Loucy (cell line): Measurements from ENCODE around the gene EXTL1.

Experiments
- H2AFZ ChIP-seq: fragments of 200-600 bp; sonication (generic); 2 replicates; pipeline ENCODE4 v1.6.0; 2016; ENCODE audit warnings: antibody characterized with exemption, mild to moderate bottlenecking, low read length, moderate library complexity
- H3F3A ChIP-seq: fragments of 200-600 bp; 2 replicates; pipeline ENCODE4 v1.6.0; 2016; ENCODE audit warnings: antibody characterized with exemption, low read depth, mild to moderate bottlenecking
- H3K27me3 ChIP-seq: fragments of 200-600 bp; sonication (generic); 2 replicates; pipeline ENCODE4 v1.6.1; 2014; ENCODE audit warnings: low read length, mild to moderate bottlenecking; ENCODE audit not compliant: insufficient read depth, poor library complexity, severe bottlenecking
- H3K36me3 ChIP-seq: fragments of 200-600 bp; sonication (generic); 2 replicates; pipeline ENCODE4 v1.6.1; 2016; ENCODE audit warnings: low read length; ENCODE audit not compliant: insufficient read depth
- H3K4me1 ChIP-seq: fragments of 200-600 bp; sonication (generic); 2 replicates; pipeline ENCODE4 v1.5.1; 2014; ENCODE audit warnings: low read length, mild to moderate bottlenecking; ENCODE audit not compliant: insufficient read depth, poor library complexity, severe bottlenecking
- H3K4me2 ChIP-seq: fragments of 200-600 bp; sonication (generic); 2 replicates; pipeline ENCODE4 v1.6.0; 2014; ENCODE audit warnings: antibody characterized with exemption, low read length, low read depth, mild to moderate bottlenecking; ENCODE audit not compliant: poor library complexity, severe bottlenecking
- H3K4me3 ChIP-seq: fragments of 200-600 bp; sonication (generic); 2 replicates; pipeline ENCODE4 v1.5.1; 2014; ENCODE audit warnings: low read length, mild to moderate bottlenecking, mixed read lengths; ENCODE audit not compliant: poor library complexity, severe bottlenecking
- H3K79me2 ChIP-seq: fragments of 200-600 bp; sonication (generic); 2 replicates; pipeline ENCODE4 v1.6.1; 2014; ENCODE audit warnings: low read length; ENCODE audit not compliant: insufficient read depth
- H3K9ac ChIP-seq: fragments of 200-600 bp; sonication (generic); 2 replicates; pipeline ENCODE4 v1.6.0; 2014; ENCODE audit warnings: mild to moderate bottlenecking, low read depth, low read length, moderate library complexity; ENCODE audit not compliant: poor library complexity, severe bottlenecking
- H3K9me2 ChIP-seq: fragments of 200-600 bp; sonication (generic); replicated peaks from 2 replicates; pipeline ENCODE4 v1.6.1; 2016; ENCODE audit warnings: low read depth, low read length, mixed read lengths
- H3K9me3 ChIP-seq: fragments of 200-600 bp; sonication (generic); 2 replicates; pipeline ENCODE4 v1.6.1; 2014; ENCODE audit warnings: mild to moderate bottlenecking, antibody characterized with exemption, low read length, low read depth; ENCODE audit not compliant: insufficient read depth
- H4K20me1 ChIP-seq: fragments of 200-600 bp; sonication (generic); 2 replicates; pipeline ENCODE4 v1.6.0; 2014; ENCODE audit warnings: antibody characterized with exemption, low read length, mild to moderate bottlenecking; ENCODE audit not compliant: insufficient read depth, poor library complexity, severe bottlenecking
- CTCF ChIP-seq: fragments of 200-600 bp; sonication (generic); conservative IDR thresholded peaks from 2 replicates; pipeline ENCODE4 v1.5.1; 2014; ENCODE audit warnings: mild to moderate bottlenecking, antibody characterized with exemption, low read length
- EZH2phosphoT487 ChIP-seq: fragments of 200-600 bp; IDR thresholded peaks from 2 replicates; pipeline ENCODE4 v1.6.1; 2018; ENCODE audit warnings: antibody characterized with exemption, mild to moderate bottlenecking, moderate library complexity, borderline replicate concordance

The EXTL1 gene

DNA sequence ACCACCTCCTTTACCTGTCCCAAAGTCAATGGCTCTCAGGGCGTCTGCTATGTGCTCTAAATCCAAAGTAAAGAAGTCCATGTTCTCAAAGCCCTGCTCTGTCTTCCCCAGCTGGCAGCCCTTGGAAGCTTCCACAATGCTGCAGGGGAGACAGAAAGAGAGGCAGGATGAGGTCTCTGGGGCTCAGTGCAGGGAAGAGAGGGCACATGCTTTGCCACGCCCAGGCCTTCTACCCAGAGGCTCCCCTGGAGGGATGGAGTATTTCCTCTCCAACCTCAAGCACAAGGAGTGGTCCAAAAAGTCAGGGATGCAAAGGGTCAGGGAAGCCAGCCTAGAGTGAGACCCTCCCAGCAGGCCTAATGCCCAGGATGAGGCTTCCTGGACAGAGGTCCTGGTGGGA lies 35.6 kb downstream of the EXTL1 start:
- TF ChIP-seq EZH2phosphoT487 (no peak), CTCF (no peak)
- Histone ChIP-seq H3K36me3 (no peaks in the 10 kb centered on the region), H4K20me1 (no peaks in the 10 kb centered on the region), H3K79me2 (no peaks in the 10 kb centered on the region), H3K9me2 (no peaks in the 10 kb centered on the region), H3K4me3 (no peak overlapping the region), H3K9ac (no peak overlapping the region), H3K27me3 (no peaks in the 10 kb centered on the region), H3K4me1 (no peaks in the 10 kb centered on the region), H2AFZ (no peak overlapping the region), H3F3A (no peaks in the 10 kb centered on the region), H3K4me2 (no peak overlapping the region), H3K9me3 (no peaks in the 10 kb centered on the region)

GRCh38 chr1:26058052-26058595 lies 36.5 kb downstream of the EXTL1 start:
- TF ChIP-seq EZH2phosphoT487 (no peak), CTCF (no peak)
- Histone ChIP-seq H3K36me3 (no peaks in the 10 kb centered on the region), H3K4me3 (no peak overlapping the region), H3K9me3 (no peaks in the 10 kb centered on the region), H3K9me2 (no peaks in the 10 kb centered on the region), H3K27me3 (no peaks in the 10 kb centered on the region), H3F3A (no peaks in the 10 kb centered on the region), H2AFZ (no peak overlapping the region), H3K4me2 (no peak overlapping the region), H4K20me1 (no peaks in the 10 kb centered on the region), H3K9ac (no peak overlapping the region), H3K4me1 (no peaks in the 10 kb centered on the region), H3K79me2 (no peaks in the 10 kb centered on the region)

DNA sequence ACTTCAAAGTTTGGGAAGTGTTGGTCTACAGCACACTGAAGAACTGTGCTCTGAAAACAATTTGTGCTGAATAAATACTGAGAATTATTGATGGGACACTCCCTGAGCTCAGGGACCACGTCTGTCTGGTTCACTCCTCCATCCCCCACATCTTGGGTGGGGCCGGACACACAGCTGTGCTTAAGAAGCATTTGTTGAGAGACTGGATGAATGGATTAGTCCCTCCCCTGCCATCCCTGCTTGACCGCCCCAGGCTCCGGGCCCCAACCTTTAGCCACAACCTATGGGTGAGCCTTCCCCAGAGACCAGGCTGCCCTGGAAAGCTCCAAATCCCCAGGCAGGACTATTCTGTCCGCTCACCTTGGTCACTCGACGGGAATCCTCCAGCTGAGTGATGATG lies 38.3 kb downstream of the EXTL1 start:
- Histone ChIP-seq H3K36me3 (no peaks in the 10 kb centered on the region), H3K27me3 (no peaks in the 10 kb centered on the region), H2AFZ (no peak overlapping the region), H3K9me3 (no peaks in the 10 kb centered on the region), H3K9me2 (no peaks in the 10 kb centered on the region), H4K20me1 (no peaks in the 10 kb centered on the region), H3F3A (no peaks in the 10 kb centered on the region), H3K4me3 (no peak overlapping the region), H3K4me1 (no peaks in the 10 kb centered on the region), H3K4me2 (no peak overlapping the region), H3K9ac (no peak overlapping the region), H3K79me2 (no peaks in the 10 kb centered on the region)
- TF ChIP-seq EZH2phosphoT487 (no peak), CTCF (no peak)
